ENCODE measurements around the gene KIAA0232.
"Not testable (repeated sequence)": the region's sequence is repeated elsewhere in the genome, so short reads cannot be mapped to it uniquely, and the experiment has no call there.

The KIAA0232 gene

DNA sequence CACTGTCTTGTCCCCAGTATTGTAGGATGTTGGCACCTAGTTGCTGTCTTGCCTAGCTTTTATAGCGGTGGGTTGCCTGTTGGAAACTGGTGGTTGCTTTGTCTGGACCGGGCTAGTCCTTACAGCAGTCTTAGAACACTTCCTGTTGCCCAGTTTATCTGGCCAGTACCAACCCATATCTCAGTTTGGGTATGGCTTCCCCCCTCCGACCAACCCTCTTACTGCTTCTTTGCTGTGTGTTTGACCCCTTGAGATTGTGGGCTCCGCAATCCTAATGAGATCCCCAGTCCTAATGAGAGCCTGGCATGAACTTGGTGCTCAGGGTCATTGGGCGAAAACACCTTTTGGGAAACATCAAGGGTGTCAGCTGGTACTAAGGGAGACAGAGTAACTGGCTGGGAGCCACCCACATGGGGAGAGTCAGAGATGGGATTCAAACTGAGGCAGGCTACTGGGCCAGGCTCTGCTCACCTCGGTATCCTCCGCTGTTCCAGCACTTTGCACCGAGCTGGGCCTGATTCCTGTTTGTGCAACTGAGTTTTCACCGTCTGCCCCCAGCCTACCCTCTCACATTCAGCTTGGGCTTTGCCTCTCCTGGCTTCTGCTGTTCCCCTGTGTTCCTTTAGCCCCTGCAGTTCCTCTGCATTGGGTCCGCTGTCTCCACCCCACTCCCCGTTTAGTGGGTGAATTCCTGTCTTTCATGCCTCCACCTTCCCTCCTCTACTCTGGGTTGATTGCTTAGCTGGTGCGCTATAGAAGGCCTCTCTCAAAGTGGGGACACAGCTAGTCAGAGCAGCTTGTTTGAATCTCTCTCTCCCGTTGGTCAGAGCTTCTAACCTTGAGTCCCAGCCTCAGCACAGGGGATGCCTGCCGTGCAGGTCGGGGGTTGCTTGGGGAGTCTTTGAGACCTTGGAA is 128.7 kb downstream of the KIAA0232 start:
- Histone ChIP-seq H3K4me1 (ENCODE audit: control insufficient read depth, low read depth, low read length) (peaks cover 20% of the 10 kb centered on the region), H3K27me3 (ENCODE audit: control insufficient read depth, insufficient read depth, low read length) (peaks cover 37% of the 10 kb centered on the region), H3K9me3 (ENCODE audit: control insufficient read depth, low read depth, low read length) (no peaks in the 10 kb centered on the region), H3K36me3 (ENCODE audit: control insufficient read depth, low read depth, low read length) (no peaks in the 10 kb centered on the region), H3K9ac (ENCODE audit: low read length) (no peak overlapping the region), H3K4me3 (ENCODE audit: low read length) (no peak overlapping the region), H3K27ac (ENCODE audit: low read length) (no peak overlapping the region)

DNA sequence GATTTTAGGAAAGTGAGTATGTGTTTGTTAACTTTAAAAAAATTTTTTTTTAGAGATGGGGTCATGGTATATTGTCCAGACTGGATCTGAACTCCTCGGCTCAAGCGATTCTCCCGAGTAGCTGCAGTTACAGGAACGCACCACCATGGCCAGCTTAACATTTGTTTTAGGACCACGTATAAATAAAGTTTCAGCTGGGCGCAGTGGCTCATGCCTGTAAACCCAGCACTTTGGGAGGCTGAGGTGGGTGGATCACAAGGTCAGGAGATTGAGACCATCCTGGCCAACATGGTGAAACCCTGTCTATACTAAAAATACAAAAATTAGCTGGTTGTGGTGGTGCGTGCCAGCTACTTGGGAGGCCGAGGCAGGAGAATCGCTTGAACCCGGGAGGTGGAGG is 129.4 kb downstream of the KIAA0232 start:
- H3K36me3 ChIP-seq (ENCODE audit: control insufficient read depth, low read depth, low read length); H3K4me3 ChIP-seq (ENCODE audit: low read length); H3K27ac ChIP-seq (ENCODE audit: low read length); H3K9me3 ChIP-seq (ENCODE audit: control insufficient read depth, low read depth, low read length); H3K9ac ChIP-seq (ENCODE audit: low read length): not testable (repeated sequence)
- H3K4me1 ChIP-seq (ENCODE audit: control insufficient read depth, low read depth, low read length) = peaks cover 24% of the 10 kb centered on the region
- H3K27me3 ChIP-seq (ENCODE audit: control insufficient read depth, insufficient read depth, low read length) = peaks cover 34% of the 10 kb centered on the region

DNA sequence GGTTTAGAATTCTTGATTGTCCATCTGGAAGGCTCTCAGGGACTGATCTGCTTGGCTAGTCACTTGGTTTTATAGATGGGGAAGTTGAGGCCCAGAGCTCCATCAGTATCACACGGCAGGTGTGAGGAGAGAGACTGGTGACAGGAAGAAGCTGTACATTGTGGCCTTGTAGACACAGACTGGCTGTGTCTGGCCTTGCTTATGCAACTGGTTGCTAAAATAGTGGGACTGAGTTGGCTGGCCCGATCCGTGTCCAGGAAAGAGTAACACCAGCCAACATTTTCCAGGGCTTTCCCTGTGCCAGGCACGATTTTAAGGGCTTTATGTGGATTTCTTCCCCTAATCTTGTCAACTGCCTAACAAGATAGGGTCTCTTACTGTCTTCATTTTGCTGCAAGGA is 129.9 kb downstream of the KIAA0232 start:
- no peak overlapping the region for H3K4me3 ChIP-seq (ENCODE audit: low read length)
- H3K36me3 ChIP-seq (ENCODE audit: control insufficient read depth, low read depth, low read length) = no peaks in the 10 kb centered on the region
- H3K9ac ChIP-seq (ENCODE audit: low read length) = no peak overlapping the region
- H3K27me3 ChIP-seq (ENCODE audit: control insufficient read depth, insufficient read depth, low read length) = peaks cover 29% of the 10 kb centered on the region
- H3K4me1 ChIP-seq (ENCODE audit: control insufficient read depth, low read depth, low read length) = peaks cover 28% of the 10 kb centered on the region
- H3K27ac ChIP-seq (ENCODE audit: low read length) = no peak overlapping the region
- H3K9me3 ChIP-seq (ENCODE audit: control insufficient read depth, low read depth, low read length) = no peaks in the 10 kb centered on the region

DNA sequence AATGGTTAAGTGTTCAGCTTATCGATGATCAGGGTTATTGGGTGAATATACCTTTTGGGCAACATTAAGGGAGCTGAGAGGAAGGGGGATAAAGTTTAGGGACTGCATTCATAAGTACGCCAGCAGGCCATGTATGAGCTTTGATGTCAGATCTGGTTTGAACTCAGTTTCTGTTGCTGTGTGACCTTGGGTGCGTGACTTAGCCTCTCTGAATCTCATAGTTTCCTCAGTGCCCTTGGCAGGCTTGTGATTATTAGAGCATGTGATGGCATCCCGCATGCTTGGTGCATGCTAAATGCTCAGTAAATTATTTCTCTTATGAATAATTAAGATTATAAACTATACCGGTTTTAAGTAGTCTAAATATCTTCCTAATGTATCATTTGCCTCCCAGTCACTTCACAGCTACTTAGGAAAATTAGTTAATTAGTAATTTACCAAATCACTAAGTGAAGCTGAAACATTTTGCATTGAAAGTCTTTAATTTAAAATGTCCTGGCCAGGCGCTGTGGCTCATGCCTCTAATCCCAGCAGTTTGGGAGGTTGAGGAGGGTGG is 130.9 kb downstream of the KIAA0232 start:
- H3K4me3 ChIP-seq (ENCODE audit: low read length) = no peak overlapping the region
- peaks cover 19% of the 10 kb centered on the region for H3K27me3 ChIP-seq (ENCODE audit: control insufficient read depth, insufficient read depth, low read length)
- no peak overlapping the region for H3K9ac ChIP-seq (ENCODE audit: low read length)
- H3K36me3 ChIP-seq (ENCODE audit: control insufficient read depth, low read depth, low read length) = no peaks in the 10 kb centered on the region
- peaks cover 28% of the 10 kb centered on the region for H3K4me1 ChIP-seq (ENCODE audit: control insufficient read depth, low read depth, low read length)
- H3K27ac ChIP-seq (ENCODE audit: low read length) = no peak overlapping the region
- no peaks in the 10 kb centered on the region for H3K9me3 ChIP-seq (ENCODE audit: control insufficient read depth, low read depth, low read length)

DNA sequence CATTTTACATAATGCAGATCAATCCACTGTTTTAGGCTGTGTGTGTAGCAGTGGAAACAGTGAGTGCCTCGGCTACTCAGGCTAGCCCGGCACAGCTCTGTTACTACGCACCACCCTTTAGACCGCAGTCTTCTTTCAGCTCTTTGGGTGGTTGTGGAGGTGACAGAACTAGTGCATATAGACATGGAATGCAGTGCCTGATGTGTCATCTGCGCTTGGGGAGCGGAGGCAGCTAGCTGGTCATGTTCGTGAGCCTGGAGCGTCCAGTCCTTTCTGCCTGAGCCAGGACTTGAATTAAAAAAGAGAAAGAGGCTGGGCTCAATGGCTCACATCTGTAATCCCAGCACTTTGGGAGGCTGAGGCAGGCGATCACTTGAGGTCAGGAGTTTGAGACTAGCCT is 131.9 kb downstream of the KIAA0232 start:
- Histone ChIP-seq H3K9me3 (ENCODE audit: control insufficient read depth, low read depth, low read length) (no peaks in the 10 kb centered on the region), H3K4me1 (ENCODE audit: control insufficient read depth, low read depth, low read length) (peaks cover 24% of the 10 kb centered on the region), H3K27me3 (ENCODE audit: control insufficient read depth, insufficient read depth, low read length) (peaks cover 14% of the 10 kb centered on the region), H3K27ac (ENCODE audit: low read length) (no peak overlapping the region), H3K9ac (ENCODE audit: low read length) (no peak overlapping the region), H3K4me3 (ENCODE audit: low read length) (no peak overlapping the region), H3K36me3 (ENCODE audit: control insufficient read depth, low read depth, low read length) (no peaks in the 10 kb centered on the region)

DNA sequence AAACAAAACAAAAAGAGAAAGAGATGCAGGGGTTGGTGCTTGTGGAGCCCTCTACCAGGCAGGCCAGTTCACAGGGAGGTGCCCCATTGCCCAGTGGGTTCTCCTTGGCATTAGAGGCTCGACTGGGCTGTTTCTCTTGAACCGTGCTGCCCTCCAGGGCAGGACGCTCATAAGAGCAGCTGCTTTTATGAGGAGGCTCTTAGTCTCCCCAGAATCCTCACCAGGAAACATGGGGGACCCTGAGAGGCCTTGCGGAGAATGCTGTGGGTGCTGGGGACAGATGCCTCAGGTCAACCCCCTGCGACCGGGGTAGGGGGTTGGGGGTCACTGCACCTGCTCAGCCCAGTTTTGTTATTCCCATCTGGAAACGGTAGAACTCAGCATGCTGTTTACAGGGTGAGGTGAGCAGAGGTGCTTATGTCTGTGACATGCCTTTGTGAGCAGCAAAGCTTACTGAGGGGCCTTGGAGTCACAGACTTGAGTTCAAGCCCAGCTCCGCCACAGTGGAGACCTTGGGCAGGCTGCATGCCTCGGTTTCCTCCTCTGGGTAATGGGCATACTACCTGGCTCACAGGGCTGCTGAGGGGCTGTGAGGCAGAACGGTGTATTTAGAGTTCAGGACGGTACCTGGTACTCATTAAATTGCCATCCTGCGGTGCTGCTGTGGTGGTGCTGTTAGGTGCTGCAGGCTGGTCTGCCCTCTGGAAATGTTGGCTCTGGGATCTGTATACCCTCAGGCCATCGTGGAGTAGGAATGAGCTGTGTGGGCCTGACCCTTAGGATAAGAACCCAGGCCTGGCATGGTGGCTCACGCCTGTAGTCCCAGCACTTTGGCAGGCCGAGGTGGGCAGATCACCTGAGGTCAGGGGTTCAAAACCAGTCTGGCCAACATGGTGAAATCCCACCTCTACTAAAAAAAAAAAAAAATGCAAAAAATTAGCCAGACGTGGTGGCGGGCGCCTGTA is 132.8 kb downstream of the KIAA0232 start:
- no peak overlapping the region for H3K27ac ChIP-seq (ENCODE audit: low read length)
- H3K9me3 ChIP-seq (ENCODE audit: control insufficient read depth, low read depth, low read length) = no peaks in the 10 kb centered on the region
- H3K27me3 ChIP-seq (ENCODE audit: control insufficient read depth, insufficient read depth, low read length) = peaks cover 11% of the 10 kb centered on the region
- H3K4me3 ChIP-seq (ENCODE audit: low read length) = no peak overlapping the region
- H3K4me1 ChIP-seq (ENCODE audit: control insufficient read depth, low read depth, low read length) = peaks cover 24% of the 10 kb centered on the region
- H3K9ac ChIP-seq (ENCODE audit: low read length) = no peak overlapping the region
- H3K36me3 ChIP-seq (ENCODE audit: control insufficient read depth, low read depth, low read length) = no peaks in the 10 kb centered on the region

DNA sequence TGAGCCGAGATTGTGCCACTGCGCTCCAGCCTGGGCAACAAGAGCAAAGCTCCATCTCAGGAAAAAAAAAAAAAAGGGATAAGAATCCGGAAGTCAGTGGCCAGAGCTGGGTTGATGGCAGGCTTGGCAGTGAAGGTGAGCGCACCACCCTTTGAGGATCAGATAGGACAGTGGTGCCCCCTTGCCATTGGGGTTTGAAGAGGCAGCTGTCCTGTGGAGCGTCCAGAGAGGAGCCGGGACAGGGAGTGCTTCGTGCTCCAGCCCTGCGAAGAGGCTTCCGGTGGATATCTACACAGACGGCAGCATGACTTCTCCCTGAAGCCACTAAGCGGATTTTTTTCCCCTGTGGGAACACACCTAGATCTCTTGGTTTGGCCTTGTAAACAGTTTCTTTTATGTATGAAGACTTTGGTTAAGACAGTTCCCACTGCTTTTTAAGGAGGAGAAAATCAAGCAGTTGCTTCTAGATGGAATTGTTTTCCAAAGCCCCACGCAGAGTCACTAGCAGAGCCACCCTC is 133.6 kb downstream of the KIAA0232 start:
- no peak overlapping the region for H3K4me3 ChIP-seq (ENCODE audit: low read length)
- H3K4me1 ChIP-seq (ENCODE audit: control insufficient read depth, low read depth, low read length) = peaks cover 20% of the 10 kb centered on the region
- H3K27me3 ChIP-seq (ENCODE audit: control insufficient read depth, insufficient read depth, low read length) = peaks cover 3% of the 10 kb centered on the region
- H3K27ac ChIP-seq (ENCODE audit: low read length) = no peak overlapping the region
- no peak overlapping the region for H3K9ac ChIP-seq (ENCODE audit: low read length)
- no peaks in the 10 kb centered on the region for H3K36me3 ChIP-seq (ENCODE audit: control insufficient read depth, low read depth, low read length)
- no peaks in the 10 kb centered on the region for H3K9me3 ChIP-seq (ENCODE audit: control insufficient read depth, low read depth, low read length)

DNA sequence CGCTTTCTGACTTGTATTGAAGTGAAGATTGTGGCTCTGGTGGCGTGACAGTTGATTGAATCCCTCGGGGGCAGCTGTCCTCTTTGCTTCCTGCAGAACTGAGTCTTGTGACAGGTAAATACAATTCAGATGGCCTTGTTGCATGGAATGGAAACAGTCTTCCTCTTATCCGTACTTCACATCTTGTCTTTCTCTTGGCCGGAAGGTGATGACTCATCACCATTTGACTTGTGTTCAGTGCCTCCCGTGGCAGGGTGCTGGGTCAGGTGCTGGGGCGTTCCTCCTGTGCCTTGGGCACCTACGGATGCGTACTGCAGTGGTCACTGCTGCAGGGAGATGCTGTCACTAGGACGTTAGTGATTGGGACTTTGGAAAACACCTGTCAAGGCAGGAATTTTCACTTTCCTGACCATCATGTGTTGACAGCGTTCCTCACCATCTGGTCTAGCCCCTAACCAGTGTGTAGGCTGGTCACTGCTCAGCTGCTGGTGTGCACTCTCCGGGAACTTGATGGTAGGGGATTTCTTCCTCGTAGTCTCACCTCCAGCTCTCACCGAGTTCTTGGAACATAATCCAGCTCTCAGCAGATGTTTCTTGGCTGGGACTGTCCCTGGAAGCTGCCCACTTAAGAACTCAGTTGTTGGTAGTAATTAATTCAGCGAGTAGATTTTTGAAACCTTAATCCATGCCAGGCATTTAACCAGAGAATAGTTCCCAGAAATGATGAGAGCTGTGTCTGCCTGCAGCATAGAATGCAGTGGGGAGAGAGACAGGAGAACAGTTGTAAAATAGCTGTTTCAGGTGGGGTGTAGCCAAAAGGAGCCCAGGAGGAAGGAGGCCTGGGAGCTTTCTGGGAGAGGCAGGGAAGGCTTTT is 134.3 kb downstream of the KIAA0232 start:
- H3K27me3 ChIP-seq (ENCODE audit: control insufficient read depth, insufficient read depth, low read length) = no peaks in the 10 kb centered on the region
- no peak overlapping the region for H3K9ac ChIP-seq (ENCODE audit: low read length)
- no peak overlapping the region for H3K4me3 ChIP-seq (ENCODE audit: low read length)
- peaks cover 18% of the 10 kb centered on the region for H3K4me1 ChIP-seq (ENCODE audit: control insufficient read depth, low read depth, low read length)
- H3K27ac ChIP-seq (ENCODE audit: low read length) = no peak overlapping the region
- no peaks in the 10 kb centered on the region for H3K36me3 ChIP-seq (ENCODE audit: control insufficient read depth, low read depth, low read length)
- no peaks in the 10 kb centered on the region for H3K9me3 ChIP-seq (ENCODE audit: control insufficient read depth, low read depth, low read length)

DNA sequence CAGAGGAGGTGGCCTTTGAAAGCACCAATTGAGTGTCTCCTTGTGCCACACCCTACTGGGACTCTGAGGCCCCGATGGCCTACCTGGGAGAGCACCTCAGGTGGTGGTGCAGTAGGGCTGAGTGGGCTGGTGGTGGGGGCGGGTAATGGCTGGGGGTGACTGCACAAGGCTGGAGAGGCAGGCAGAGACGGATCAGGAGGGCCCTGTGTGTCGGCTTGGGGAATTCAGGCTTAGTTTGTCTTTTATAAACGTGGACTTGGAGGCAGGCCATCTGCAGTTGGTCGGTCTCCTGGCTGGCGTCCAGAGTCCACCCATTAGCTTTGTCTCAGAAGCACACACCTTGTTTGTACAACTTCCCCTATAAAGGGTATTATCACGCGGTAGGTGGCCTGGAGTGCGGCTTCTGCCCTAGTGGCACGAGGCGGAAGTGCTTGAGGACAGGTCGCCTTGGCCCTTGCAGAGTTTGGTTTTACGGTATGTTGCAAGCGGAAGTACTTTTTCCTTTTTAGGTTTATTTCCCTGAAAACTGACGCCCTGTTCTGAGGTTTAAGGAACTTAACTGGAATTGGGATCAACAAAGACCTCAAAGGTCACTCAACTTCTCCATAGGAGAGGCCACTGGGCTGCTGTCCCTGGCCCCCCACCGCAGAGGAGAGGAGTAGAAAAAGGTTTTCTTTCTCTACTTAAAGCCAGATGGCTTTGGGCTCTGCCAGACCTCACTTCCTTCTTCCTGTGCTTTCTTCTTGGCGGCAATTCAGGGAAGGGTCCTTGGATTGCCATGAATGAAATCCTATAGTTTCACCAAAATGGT is 135.1 kb downstream of the KIAA0232 start:
- H3K36me3 ChIP-seq (ENCODE audit: control insufficient read depth, low read depth, low read length) = no peaks in the 10 kb centered on the region
- H3K9me3 ChIP-seq (ENCODE audit: control insufficient read depth, low read depth, low read length) = no peaks in the 10 kb centered on the region
- H3K9ac ChIP-seq (ENCODE audit: low read length) = no peak overlapping the region
- H3K4me3 ChIP-seq (ENCODE audit: low read length) = no peak overlapping the region
- peaks cover 18% of the 10 kb centered on the region for H3K4me1 ChIP-seq (ENCODE audit: control insufficient read depth, low read depth, low read length)
- H3K27me3 ChIP-seq (ENCODE audit: control insufficient read depth, insufficient read depth, low read length) = no peaks in the 10 kb centered on the region
- H3K27ac ChIP-seq (ENCODE audit: low read length) = no peak overlapping the region

DNA sequence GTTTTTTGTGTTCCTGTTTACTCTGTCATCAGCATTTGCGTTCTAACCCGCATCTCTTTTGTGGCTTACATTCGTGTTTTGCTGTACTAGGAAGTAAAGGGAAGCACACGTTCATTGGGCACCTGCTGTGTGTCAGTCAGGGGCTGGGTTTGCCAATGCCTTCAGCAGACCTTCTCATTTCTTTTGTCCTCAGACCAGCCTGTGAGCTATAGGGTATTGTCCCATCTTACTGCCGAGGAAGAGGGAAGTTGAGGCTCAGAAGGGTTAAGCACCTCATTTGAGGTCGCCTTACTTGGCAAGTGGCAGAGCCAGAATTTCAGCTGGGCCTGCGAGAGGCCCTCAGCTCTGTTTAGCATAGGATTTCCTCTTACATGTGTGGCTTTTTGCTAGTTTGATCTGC is 135.8 kb downstream of the KIAA0232 start:
- no peaks in the 10 kb centered on the region for H3K27me3 ChIP-seq (ENCODE audit: control insufficient read depth, insufficient read depth, low read length)
- H3K9me3 ChIP-seq (ENCODE audit: control insufficient read depth, low read depth, low read length) = no peaks in the 10 kb centered on the region
- no peak overlapping the region for H3K4me3 ChIP-seq (ENCODE audit: low read length)
- H3K27ac ChIP-seq (ENCODE audit: low read length) = no peak overlapping the region
- peaks cover under 1% of the 10 kb centered on the region for H3K36me3 ChIP-seq (ENCODE audit: control insufficient read depth, low read depth, low read length)
- H3K9ac ChIP-seq (ENCODE audit: low read length) = no peak overlapping the region
- H3K4me1 ChIP-seq (ENCODE audit: control insufficient read depth, low read depth, low read length) = peaks cover 18% of the 10 kb centered on the region
